Ectodermal cell (in vitro differentiated cells): ENCODE data around the gene PACS1.

Experiments used
- H3K27ac ChIP-seq: 2 replicates; pipeline ENCODE4 v1.7.0; 2013; ENCODE audit warnings: mild to moderate bottlenecking, low read depth, low read length; ENCODE audit not compliant: insufficient read depth, poor library complexity, severe bottlenecking
- H3K27me3 ChIP-seq: 2 replicates; pipeline ENCODE4 v1.7.0; 2013; ENCODE audit warnings: mild to moderate bottlenecking, low read length; ENCODE audit not compliant: insufficient read depth, control insufficient read depth, poor library complexity, severe bottlenecking
- H3K36me3 ChIP-seq: one replicate; pipeline ENCODE4 v1.7.0; 2013; ENCODE audit warnings: low read length; ENCODE audit not compliant: control insufficient read depth, insufficient read depth
- H3K4me1 ChIP-seq: one replicate; pipeline ENCODE4 v1.7.0; 2013; ENCODE audit warnings: low read length; ENCODE audit not compliant: control insufficient read depth, insufficient read depth
- H3K4me3 ChIP-seq: 2 replicates; pipeline ENCODE4 v1.7.0; 2013; ENCODE audit warnings: low read depth, low read length, control low read depth; ENCODE audit not compliant: insufficient read depth
- H3K9me3 ChIP-seq: 2 replicates; pipeline ENCODE4 v1.7.0; 2013; ENCODE audit warnings: mild to moderate bottlenecking, low read length, moderate library complexity; ENCODE audit not compliant: control insufficient read depth
- WGBS, 2 experiments: methylation state at CpG; one replicate each; pipeline ENCODE4 v1.1.7; 2013; ENCODE audit warnings: missing lambda C conversion rate in 2 of 2; 5-methylcytosine and 5-hydroxymethylcytosine counted together

The PACS1 gene

DNA sequence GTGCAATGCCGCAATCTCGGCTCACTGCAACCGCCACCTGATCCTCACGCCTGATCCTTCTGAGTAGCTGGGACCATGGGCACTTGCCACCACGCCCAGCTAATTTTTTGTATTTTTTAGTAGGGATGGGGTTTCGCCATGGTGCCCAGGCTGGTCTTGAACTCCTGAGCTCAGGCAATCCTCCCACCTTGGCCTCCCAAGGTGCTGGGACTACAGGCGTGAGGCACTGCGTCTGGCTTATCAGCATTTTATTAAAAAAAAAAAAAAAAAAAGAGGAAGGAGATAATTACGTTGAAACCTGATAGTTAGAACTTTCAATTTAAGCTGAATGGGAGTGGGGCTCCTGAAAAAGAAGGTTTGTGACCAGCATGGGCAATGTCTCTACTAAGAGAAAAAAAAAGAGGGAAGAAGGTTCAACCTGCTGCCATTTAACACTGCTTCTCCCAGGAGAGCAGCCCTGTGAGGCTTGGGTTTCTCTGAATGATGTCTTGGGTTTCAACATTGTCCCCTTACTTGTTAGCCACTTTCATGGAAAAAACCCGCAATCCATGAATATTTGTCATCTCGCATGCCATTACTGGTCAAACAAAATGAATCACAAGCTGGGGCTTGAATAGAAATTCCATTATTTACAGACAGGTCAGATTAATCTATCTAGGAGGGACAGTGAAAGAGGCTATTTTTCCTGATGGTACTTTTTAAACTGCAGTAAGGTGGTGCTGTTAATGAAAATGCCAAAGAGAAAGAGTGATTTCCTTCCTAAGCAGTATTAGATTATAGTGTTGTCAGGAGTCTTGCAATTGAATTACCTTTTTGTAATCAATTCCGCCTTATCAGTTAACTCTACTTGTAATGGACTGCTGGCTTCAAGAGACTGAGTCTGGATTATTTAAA, 72.5 kb downstream of the PACS1 start:
- Histone ChIP-seq H3K4me1 (peaks cover 3% of the 10 kb centered on the region), H3K9me3 (no peaks in the 10 kb centered on the region), H3K27ac (no peak overlapping the region), H3K4me3 (no peak overlapping the region), H3K36me3 (no peaks in the 10 kb centered on the region), H3K27me3 (no peaks in the 10 kb centered on the region)
- 91 to 95% methylated on average over 12 of the region's 12 CpGs for WGBS, 2 experiments

DNA sequence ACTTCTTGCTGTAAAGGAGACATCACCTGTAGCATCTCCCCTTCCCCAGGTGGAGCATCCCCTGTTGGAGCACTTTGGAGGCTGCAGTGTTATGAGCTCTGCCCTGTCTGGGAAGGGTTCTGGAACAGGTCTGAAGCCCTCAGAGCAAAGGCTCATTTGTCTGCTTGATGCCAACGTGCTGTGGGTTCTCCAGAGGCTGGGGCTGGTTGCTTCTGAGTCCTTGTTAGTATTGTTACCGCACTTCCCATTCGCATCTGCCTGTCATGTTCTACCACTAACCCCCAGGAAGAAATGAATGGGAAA, 73.1 kb downstream of the PACS1 start:
- H3K4me3 ChIP-seq, result no peak overlapping the region
- no peaks in the 10 kb centered on the region for H3K9me3 ChIP-seq
- no peak overlapping the region for H3K27ac ChIP-seq
- H3K27me3 ChIP-seq, result no peaks in the 10 kb centered on the region
- WGBS, 2 experiments, result 90 to 95% methylated on average over 3 of the region's 3 CpGs
- no peaks in the 10 kb centered on the region for H3K36me3 ChIP-seq
- peaks cover 3% of the 10 kb centered on the region for H3K4me1 ChIP-seq

DNA sequence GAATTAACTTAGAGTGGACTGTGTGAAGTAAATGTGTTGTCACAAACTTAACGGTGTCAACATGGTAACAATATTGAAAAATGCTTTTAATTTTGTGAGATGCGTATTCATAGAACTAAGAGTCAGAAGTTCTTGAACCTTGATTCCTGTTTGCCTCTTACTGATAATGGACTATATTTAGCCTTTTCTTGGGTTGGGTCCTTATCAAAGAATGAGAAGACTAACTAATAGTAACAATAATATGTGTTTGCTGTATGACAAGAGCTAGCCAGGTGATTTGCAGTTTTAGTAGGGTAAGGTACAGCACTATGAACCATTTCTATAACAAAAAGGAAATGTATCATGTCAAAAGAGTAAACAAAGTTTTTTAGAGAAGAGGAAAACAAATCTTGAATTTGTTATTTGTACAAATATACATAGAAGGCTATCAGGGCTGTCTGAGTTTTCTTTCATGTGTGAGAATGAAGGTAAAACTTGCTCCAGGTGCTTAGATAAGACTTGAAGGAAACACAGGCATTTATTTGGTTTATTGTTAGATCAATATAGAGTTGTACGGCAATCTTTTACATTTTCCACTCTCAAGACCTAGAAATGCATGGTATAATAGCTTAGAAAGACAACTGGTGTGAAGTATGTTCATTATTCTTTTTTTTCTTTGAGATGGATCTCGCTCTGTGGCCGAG, 74.1 kb downstream of the PACS1 start:
- 96 to 98% methylated on average over 5 of the region's 5 CpGs for WGBS, 2 experiments
- Histone ChIP-seq H3K36me3 (no peaks in the 10 kb centered on the region), H3K27ac (no peak overlapping the region)

DNA sequence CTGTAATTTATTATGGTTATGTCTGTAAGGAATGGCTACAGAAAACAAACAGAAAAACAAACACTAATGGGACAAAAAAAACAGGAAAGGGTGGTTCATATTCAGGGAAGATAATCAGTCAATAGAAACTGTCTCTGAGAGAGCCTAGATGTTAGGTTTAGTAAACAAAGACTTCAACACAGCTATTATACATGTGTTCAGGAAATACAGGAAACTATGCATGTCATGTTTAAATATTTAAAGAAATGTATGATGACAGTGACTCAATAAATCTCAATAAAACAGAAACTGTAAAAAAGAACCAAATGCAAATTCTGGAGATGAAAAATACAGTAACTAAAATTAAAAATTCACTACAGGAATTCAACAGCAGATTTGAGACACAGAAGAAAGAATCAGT, 76.0 kb downstream of the PACS1 start:
- no peak overlapping the region for H3K27ac ChIP-seq
- no peak overlapping the region for H3K4me3 ChIP-seq
- no peaks in the 10 kb centered on the region for H3K27me3 ChIP-seq
- no peaks in the 10 kb centered on the region for H3K36me3 ChIP-seq
- H3K9me3 ChIP-seq, result no peaks in the 10 kb centered on the region
- peaks cover 5% of the 10 kb centered on the region for H3K4me1 ChIP-seq

More for the DNA sequence above, 74.1 kb downstream of the PACS1 start:
- Histone ChIP-seq H3K9me3 (no peaks in the 10 kb centered on the region), H3K4me3 (no peak overlapping the region), H3K4me1 (peaks cover 3% of the 10 kb centered on the region), H3K27me3 (no peaks in the 10 kb centered on the region)

DNA sequence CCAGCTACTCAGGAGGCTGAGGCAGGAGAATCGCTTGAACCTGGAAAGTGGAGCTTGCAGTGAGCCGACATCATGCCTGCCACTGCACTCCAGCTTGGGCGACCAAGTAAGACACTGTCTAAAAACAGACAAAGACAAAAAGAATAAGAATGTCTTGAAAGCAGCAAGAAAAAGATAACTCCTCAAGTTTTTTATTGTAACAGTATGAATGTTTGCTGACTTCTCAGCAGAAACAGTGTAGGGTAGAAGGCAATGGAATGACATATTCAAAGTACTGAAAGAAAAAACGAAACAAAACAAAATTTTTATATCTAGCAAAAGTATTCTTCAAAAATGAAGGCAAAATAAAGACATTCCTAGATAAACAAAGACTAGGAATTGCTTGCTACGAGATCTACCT, 76.9 kb downstream of the PACS1 start:
- no peaks in the 10 kb centered on the region for H3K9me3 ChIP-seq
- H3K27me3 ChIP-seq, result no peaks in the 10 kb centered on the region
- H3K36me3 ChIP-seq, result no peaks in the 10 kb centered on the region
- H3K4me3 ChIP-seq, result no peak overlapping the region
- H3K27ac ChIP-seq, result no peak overlapping the region
- peaks cover 9% of the 10 kb centered on the region for H3K4me1 ChIP-seq
- WGBS, 2 experiments, result 94 to 96% methylated on average over 4 of the region's 5 CpGs

DNA sequence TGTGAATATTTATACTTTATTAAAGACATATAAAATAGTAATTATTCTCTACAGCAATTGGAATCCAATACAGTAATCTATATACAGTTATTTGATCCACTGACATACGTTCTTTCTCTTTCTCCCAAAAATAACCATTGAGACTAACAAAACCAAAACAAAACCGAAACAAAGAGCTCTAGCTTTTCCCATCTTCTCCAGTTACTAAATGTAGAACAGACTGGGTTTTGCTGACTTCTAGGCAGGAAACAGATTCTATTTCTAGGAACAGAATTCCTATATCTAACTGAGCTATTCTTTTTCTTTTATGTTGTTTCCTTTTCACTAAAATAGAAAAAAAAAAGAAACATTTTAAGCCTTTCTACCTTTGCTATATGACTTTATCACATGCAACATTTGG, 80.1 kb downstream of the PACS1 start:
- Histone ChIP-seq H3K4me1 (peaks cover 9% of the 10 kb centered on the region), H3K36me3 (no peaks in the 10 kb centered on the region), H3K9me3 (no peaks in the 10 kb centered on the region), H3K27ac (no peak overlapping the region), H3K4me3 (no peak overlapping the region), H3K27me3 (no peaks in the 10 kb centered on the region)
- 81 to 89% methylated on average over 2 of the region's 2 CpGs for WGBS, 2 experiments

DNA sequence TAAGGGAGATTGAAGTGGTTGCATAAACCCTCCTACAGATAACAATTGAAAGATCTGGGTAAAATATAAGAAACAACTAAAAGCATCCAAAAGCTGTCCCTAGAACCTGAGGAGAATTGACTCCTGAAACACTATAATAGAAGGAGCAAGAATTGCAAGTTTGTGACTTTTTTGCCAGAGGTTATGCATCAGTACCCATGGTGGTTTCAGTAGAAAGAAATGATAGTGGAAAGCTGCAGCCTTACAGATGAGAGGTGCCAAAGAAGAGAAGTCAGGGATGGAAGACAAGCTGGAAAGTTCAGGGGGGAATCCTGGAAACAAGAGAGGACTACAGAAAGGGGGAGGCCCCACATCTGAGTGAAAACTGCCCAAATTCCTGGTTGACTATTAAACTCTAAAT, 80.7 kb downstream of the PACS1 start:
- Histone ChIP-seq H3K9me3 (no peaks in the 10 kb centered on the region), H3K36me3 (no peaks in the 10 kb centered on the region), H3K27ac (peak overlapping the region; percentile 27), H3K4me1 (peaks cover 9% of the 10 kb centered on the region), H3K27me3 (no peaks in the 10 kb centered on the region), H3K4me3 (no peak overlapping the region)

DNA sequence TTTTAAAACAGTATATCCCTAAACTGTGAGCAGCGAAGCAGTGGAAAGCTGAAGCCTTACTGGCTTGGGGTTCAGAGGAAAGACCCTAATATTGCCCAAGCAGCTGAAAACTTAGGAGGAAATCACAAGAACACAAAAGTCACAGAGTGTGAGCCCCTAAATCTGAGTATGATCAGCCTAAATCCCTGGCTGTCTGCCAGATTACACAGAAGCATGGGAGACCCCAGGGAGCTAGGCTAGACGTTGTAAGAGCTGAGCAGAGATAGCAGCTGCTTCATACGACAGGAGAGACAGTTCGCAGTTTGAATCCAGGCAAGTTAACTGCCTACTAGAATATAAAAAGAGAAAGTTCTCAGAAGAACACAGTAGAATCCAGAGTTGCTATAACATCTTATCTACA, 81.2 kb downstream of the PACS1 start:
- Histone ChIP-seq H3K36me3 (no peaks in the 10 kb centered on the region), H3K27ac (peak overlapping the region; percentile 27), H3K9me3 (no peaks in the 10 kb centered on the region), H3K27me3 (no peaks in the 10 kb centered on the region), H3K4me1 (peaks cover 9% of the 10 kb centered on the region), H3K4me3 (no peak overlapping the region)
- WGBS, 2 experiments, result 63 to 67% methylated on average over 4 of the region's 4 CpGs

DNA sequence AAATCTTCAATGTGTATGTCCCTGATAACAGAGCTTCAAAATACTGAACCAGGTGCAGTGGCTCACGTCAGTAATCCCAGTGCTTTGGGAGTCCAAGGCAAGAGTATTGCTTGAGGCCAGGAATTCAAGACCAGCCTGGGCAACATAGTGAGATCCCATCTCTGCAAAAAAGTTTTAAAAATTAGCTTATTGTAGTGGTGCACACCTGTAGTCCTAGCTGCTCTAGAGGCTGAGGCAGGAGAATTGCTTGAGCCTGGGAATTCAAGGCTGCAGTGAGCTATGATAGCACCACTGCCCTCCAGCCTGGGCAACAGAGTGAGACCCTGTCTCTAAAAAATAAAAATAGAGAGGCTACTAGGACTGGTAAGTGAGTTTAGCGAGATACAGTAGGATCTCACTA, 84.0 kb downstream of the PACS1 start:
- 94 to 95% methylated on average over 2 of the region's 2 CpGs for WGBS, 2 experiments
- H3K27ac ChIP-seq, result no peak overlapping the region
- H3K27me3 ChIP-seq, result no peaks in the 10 kb centered on the region
- no peak overlapping the region for H3K4me3 ChIP-seq
- peaks cover 9% of the 10 kb centered on the region for H3K4me1 ChIP-seq
- no peaks in the 10 kb centered on the region for H3K36me3 ChIP-seq
- H3K9me3 ChIP-seq, result no peaks in the 10 kb centered on the region

DNA sequence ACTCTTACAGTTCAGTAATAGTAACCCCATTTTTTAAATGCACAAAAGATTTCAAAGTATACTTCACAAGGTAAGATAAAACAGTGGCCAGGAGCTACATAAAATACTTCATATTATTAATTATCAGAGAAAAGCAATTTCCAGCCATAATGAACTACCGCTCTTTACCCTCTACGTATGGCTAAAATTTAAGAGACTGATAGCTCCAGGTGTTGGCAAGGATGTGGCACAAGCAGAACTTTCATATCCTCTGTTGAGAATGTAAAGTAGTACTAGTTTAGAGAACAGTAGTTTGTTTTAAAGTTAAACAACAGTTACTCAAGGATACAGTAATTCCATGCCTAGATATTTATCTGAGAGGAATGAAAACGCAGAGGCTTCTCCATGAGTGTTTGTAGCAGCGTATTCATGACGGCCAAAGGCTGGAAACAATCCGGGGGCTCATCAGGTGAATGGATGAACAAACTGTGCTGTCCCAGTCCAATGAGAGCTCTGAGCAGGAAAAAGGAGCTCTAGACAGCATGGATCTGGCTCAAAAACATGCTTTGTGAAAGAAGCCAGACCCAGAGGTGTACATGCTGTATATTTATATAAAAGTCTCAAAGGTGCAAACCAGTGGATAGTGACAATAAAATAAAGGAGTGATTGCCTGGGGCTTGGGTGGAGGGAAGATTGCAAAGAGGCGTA, 85.5 kb downstream of the PACS1 start:
- 93 to 94% methylated on average over 7 of the region's 7 CpGs for WGBS, 2 experiments
- no peaks in the 10 kb centered on the region for H3K36me3 ChIP-seq

More for the DNA sequence above, 85.5 kb downstream of the PACS1 start:
- H3K9me3 ChIP-seq, result no peaks in the 10 kb centered on the region
- no peak overlapping the region for H3K4me3 ChIP-seq
- no peak overlapping the region for H3K27ac ChIP-seq
- H3K27me3 ChIP-seq, result no peaks in the 10 kb centered on the region
- H3K4me1 ChIP-seq, result peaks cover 9% of the 10 kb centered on the region
